OCI-LY7 (cell line): ENCODE results near the gene CCDC88B. TPM values are rescaled to one million over a fixed set of nuclear protein-coding genes. Genes with fewer than 3 reads are reported as not detected.

ENCODE experiments used
- BruUV-seq: library from RNA; stranded (reverse); fragments of 400-500 nt; replicated peaks from 2 replicates; lab custom pipeline; 2021; lab: Mats Ljungman, UMichigan
- CTCF ChIA-PET: fragments of 300-600 bp; sonication (Branson Sonifier 250); formaldehyde crosslinking; loops from one replicate; lab custom pipeline; 2022; ENCODE audit warnings: antibody characterized with exemption; ENCODE audit not compliant: unreplicated experiment; lab: Charles Lee
- POLR2A ChIA-PET: fragments of 300-600 bp; sonication (Branson Sonifier 250); formaldehyde crosslinking; loops from one replicate; lab custom pipeline; 2022; ENCODE audit warnings: antibody characterized with exemption; lab: Charles Lee
- DNase-seq: peaks from one replicate; pipeline ENCODE4 v3.0.0-alpha.2; 2015; ENCODE audit warnings: low spot score
- H2AFZ ChIP-seq: fragments of 200-600 bp; sonication (generic), shearing (Covaris generic); 2 replicates; pipeline ENCODE4 v1.6.1; 2014; ENCODE audit warnings: mild to moderate bottlenecking, antibody characterized with exemption, low read length, moderate library complexity
- H3K27ac ChIP-seq: fragments of 200-600 bp; sonication (generic); 2 replicates; pipeline ENCODE4 v1.5.1; 2014; ENCODE audit warnings: mixed run types, low read depth, mild to moderate bottlenecking, moderate library complexity, low read length, inconsistent platforms; ENCODE audit not compliant: poor library complexity, severe bottlenecking
- H3K36me3 ChIP-seq: fragments of 200-600 bp; sonication (generic); 2 replicates; pipeline ENCODE4 v1.6.1; 2014; ENCODE audit warnings: mild to moderate bottlenecking, antibody characterized with exemption, low read length, moderate library complexity, mixed read lengths; ENCODE audit not compliant: insufficient read depth
- H3K4me1 ChIP-seq: fragments of 200-600 bp; sonication (generic); 2 replicates; pipeline ENCODE4 v1.5.1; 2014; ENCODE audit warnings: mild to moderate bottlenecking, low read length; ENCODE audit not compliant: insufficient read depth, poor library complexity, severe bottlenecking
- H3K4me2 ChIP-seq: fragments of 200-600 bp; sonication (generic); 2 replicates; pipeline ENCODE4 v1.6.1; 2014; ENCODE audit warnings: mild to moderate bottlenecking, low read length
- H3K4me3 ChIP-seq: fragments of 200-600 bp; sonication (generic); 2 replicates; pipeline ENCODE4 v1.5.1; 2014; ENCODE audit warnings: mild to moderate bottlenecking, low read depth, low read length; ENCODE audit not compliant: poor library complexity, severe bottlenecking
- H3K79me2 ChIP-seq: fragments of 200-600 bp; sonication (generic); 2 replicates; pipeline ENCODE4 v1.6.1; 2016; ENCODE audit warnings: low read depth, mild to moderate bottlenecking, low read length, moderate library complexity, mixed read lengths; ENCODE audit not compliant: insufficient read depth
- H3K9me2 ChIP-seq: fragments of 200-600 bp; sonication (generic); 2 replicates; pipeline ENCODE4 v1.6.1; 2016; ENCODE audit warnings: mild to moderate bottlenecking, low read length, mixed read lengths; ENCODE audit not compliant: insufficient read depth
- H3K9me3 ChIP-seq: fragments of 200-600 bp; sonication (generic); 2 replicates; pipeline ENCODE4 v1.6.1; 2014; ENCODE audit warnings: mild to moderate bottlenecking, mixed run types, low read length, mixed read lengths
- H4K20me1 ChIP-seq: fragments of 200-600 bp; sonication (generic); 2 replicates; pipeline ENCODE4 v1.6.1; 2014; ENCODE audit warnings: mild to moderate bottlenecking, antibody characterized with exemption, low read length, moderate library complexity, mixed read lengths; ENCODE audit not compliant: insufficient read depth
- EZH2phosphoT487 ChIP-seq: fragments of 200-600 bp; sonication (generic); IDR thresholded peaks from 2 replicates; pipeline ENCODE4 v1.6.1; 2018; ENCODE audit warnings: low read depth, borderline replicate concordance, mild to moderate bottlenecking, mixed run types, antibody characterized with exemption, low read length, moderate library complexity, mixed read lengths
- intact Hi-C: fragments of 100-400 bp; cut with micrococcal nuclease; formaldehyde crosslinking; loops from one replicate; pipeline ENCODE4 v1.10.0; 2022; ENCODE audit not compliant: unreplicated experiment
- total RNA-seq, 2 experiments: library from RNA; depleted of rRNA in 1 of 2; stranded (reverse); fragments of >200 nt in 1 of 2; shearing (Covaris generic) in 1 of 2; gene quantifications; 2 replicates each; pipeline ENCODE4 v1.2.3, GENCODE V29; 2014 to 2022
- TF ChIP-seq, protein P1 (sequence below): fragments of 200-600 bp; sonication (generic); conservative IDR thresholded peaks from 2 replicates; pipeline ENCODE4 v1.5.1; 2014; ENCODE audit warnings: mild to moderate bottlenecking, antibody characterized with exemption, low read length, moderate library complexity, mixed read lengths

The CCDC88B gene
- total RNA-seq, 2 experiments from 2014 or later, result 40.7 to 67.2 TPM

DNA sequence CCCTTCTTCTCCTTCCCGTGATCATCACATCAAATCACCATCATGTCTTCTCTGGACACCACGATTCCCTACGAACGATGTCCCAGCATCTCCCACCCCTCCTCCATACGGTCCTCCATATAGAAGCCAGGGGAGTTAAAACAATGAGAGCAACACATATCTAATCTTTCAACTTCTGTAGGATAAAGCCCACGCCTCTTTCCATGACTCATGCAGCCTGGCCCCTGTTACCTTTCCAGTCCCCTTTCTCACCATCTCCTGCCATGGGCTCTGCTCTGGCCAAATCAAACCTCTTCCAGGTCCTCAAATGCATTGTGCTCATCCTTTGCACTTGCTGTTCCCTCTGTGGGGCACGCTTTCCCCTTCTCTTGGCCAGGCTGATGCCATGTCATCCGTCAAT is 42.6 kb downstream of the CCDC88B start:
- TF ChIP-seq, protein P1, sequence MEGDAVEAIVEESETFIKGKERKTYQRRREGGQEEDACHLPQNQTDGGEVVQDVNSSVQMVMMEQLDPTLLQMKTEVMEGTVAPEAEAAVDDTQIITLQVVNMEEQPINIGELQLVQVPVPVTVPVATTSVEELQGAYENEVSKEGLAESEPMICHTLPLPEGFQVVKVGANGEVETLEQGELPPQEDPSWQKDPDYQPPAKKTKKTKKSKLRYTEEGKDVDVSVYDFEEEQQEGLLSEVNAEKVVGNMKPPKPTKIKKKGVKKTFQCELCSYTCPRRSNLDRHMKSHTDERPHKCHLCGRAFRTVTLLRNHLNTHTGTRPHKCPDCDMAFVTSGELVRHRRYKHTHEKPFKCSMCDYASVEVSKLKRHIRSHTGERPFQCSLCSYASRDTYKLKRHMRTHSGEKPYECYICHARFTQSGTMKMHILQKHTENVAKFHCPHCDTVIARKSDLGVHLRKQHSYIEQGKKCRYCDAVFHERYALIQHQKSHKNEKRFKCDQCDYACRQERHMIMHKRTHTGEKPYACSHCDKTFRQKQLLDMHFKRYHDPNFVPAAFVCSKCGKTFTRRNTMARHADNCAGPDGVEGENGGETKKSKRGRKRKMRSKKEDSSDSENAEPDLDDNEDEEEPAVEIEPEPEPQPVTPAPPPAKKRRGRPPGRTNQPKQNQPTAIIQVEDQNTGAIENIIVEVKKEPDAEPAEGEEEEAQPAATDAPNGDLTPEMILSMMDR, result no peak
- no peak for TF ChIP-seq EZH2phosphoT487
- no peaks in the 10 kb centered on the region for H4K20me1 ChIP-seq
- no peak overlapping the region for H3K27ac ChIP-seq
- no peak overlapping the region for H3K4me2 ChIP-seq
- no peak for DNase-seq
- no peaks in the 10 kb centered on the region for H3K9me2 ChIP-seq
- H3K4me1 ChIP-seq, result peaks cover 15% of the 10 kb centered on the region
- ChIA-PET POLR2A (no interaction called here), CTCF (no interaction called here)
- no peak overlapping the region for H2AFZ ChIP-seq
- no peaks in the 10 kb centered on the region for H3K9me3 ChIP-seq
- H3K79me2 ChIP-seq, result no peaks in the 10 kb centered on the region
- no peaks in the 10 kb centered on the region for H3K36me3 ChIP-seq
- BruUV-seq, result no TSS peak
- intact Hi-C loops, result no loop called here
- H3K4me3 ChIP-seq, result no peak overlapping the region

DNA sequence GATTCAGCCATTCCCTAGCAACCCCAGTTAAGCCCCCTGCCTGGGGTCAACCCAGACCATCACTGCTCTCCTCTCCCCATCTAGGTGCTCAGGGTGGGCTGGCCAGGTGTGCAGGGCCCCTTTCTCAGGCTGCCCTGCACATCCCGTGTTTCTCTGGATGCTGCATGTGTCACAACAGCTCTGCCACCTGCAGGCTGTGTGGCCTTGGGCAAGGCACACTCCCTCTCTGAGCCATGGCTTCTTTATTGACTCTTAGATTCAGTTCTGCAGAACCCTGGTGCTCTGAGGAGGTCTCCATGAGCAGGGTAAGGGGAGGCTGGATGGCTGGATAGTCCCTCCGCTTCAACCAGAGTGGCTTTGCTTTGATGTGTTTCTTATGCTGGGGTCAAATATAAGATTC is 43.6 kb downstream of the CCDC88B start:
- H3K4me2 ChIP-seq, result no peak overlapping the region
- no peaks in the 10 kb centered on the region for H3K9me3 ChIP-seq
- intact Hi-C loops, result no loop called here
- H3K9me2 ChIP-seq, result no peaks in the 10 kb centered on the region
- BruUV-seq, result no TSS peak
- CTCF ChIA-PET, result no interaction called here
- H3K79me2 ChIP-seq, result no peaks in the 10 kb centered on the region
- no peak overlapping the region for H3K4me3 ChIP-seq
- POLR2A ChIA-PET, result no interaction called here
- DNase-seq, result no peak
- H4K20me1 ChIP-seq, result no peaks in the 10 kb centered on the region
- no peak overlapping the region for H2AFZ ChIP-seq
- H3K4me1 ChIP-seq, result peaks cover 15% of the 10 kb centered on the region
- no peak for TF ChIP-seq EZH2phosphoT487
- H3K27ac ChIP-seq, result no peak overlapping the region
- H3K36me3 ChIP-seq, result no peaks in the 10 kb centered on the region

DNA sequence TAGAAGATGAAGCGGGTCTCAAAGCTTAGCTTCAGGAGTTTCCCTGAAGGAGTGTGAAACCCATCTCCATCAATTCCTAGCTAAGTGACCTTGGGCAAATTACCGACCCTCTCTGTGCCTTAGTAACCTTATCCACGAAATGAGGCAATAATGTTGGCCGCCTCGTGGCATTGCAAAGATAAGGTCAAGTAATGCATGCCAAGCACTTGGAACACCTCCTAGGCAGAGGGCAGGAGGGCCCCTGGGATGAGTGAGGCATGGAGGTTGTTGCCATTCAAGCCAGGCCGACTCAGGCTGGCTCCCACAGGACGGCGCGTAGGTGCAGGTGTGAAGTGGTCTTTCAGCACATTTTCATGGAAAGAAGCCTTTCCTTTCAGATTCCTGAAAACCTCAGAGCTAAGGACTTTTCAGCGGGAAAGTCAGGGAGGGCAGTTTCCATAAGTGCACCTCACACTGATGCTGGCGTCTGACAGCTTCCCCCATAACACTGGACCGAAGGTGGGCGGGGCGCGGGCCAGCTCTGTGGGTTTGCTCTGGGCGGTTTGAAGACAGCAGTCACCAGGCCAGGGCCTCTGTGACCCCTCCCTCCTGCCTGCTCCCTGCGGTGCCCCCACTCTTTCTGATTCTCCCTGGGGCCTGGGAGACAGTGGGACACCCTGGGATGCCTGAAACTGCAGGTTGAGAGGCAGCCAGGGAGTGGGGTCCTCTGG is 44.2 kb downstream of the CCDC88B start:
- TF ChIP-seq, protein P1, result no peak
- no peak for TF ChIP-seq EZH2phosphoT487
- CTCF ChIA-PET, result no interaction called here
- no peak overlapping the region for H3K4me2 ChIP-seq

More for the DNA sequence above, 44.2 kb downstream of the CCDC88B start:
- H3K79me2 ChIP-seq, result no peaks in the 10 kb centered on the region
- H3K9me3 ChIP-seq, result no peaks in the 10 kb centered on the region
- no peaks in the 10 kb centered on the region for H4K20me1 ChIP-seq
- no TSS peak for BruUV-seq
- DNase-seq, result no peak
- H3K27ac ChIP-seq, result no peak overlapping the region
- H3K9me2 ChIP-seq, result no peaks in the 10 kb centered on the region
- POLR2A ChIA-PET, result no interaction called here
- H2AFZ ChIP-seq, result no peak overlapping the region
- H3K4me3 ChIP-seq, result no peak overlapping the region
- H3K36me3 ChIP-seq, result no peaks in the 10 kb centered on the region
- intact Hi-C loops, result no loop called here
- H3K4me1 ChIP-seq, result peaks cover 15% of the 10 kb centered on the region
